Mesenchymal stem cell (in vitro differentiated cells and primary cell): ENCODE results near the gene DAND5.

ENCODE experiments used
- DNase-seq: peaks from one replicate; pipeline ENCODE4 v3.0.0-alpha.2; 2013
- H2AFZ ChIP-seq: one replicate; pipeline ENCODE4 v1.6.1; 2013; ENCODE audit warnings: low read depth, mild to moderate bottlenecking, control low read depth, inconsistent platforms, low read length, moderate library complexity
- H2AK5ac ChIP-seq: 2 replicates; pipeline ENCODE4 v1.6.1; 2013; ENCODE audit warnings: low read length, moderate library complexity, mild to moderate bottlenecking, inconsistent platforms; ENCODE audit not compliant: severe bottlenecking
- H2BK120ac ChIP-seq: one replicate; pipeline ENCODE4 v1.6.1; 2013; ENCODE audit warnings: low read depth, mild to moderate bottlenecking, inconsistent platforms, low read length, moderate library complexity
- H2BK12ac ChIP-seq, 2 experiments: one replicate each; pipeline ENCODE4 v1.6.1; 2013; ENCODE audit warnings: inconsistent platforms in 2 of 2, low read length in 2 of 2, mild to moderate bottlenecking in 2 of 2, moderate library complexity in 2 of 2, control low read depth in 1 of 2
- H2BK15ac ChIP-seq: one replicate; pipeline ENCODE4 v1.6.1; 2013; ENCODE audit warnings: mild to moderate bottlenecking, low read depth, inconsistent platforms; ENCODE audit not compliant: poor library complexity, severe bottlenecking
- H2BK5ac ChIP-seq: 2 replicates; pipeline ENCODE4 v1.6.1; 2013; ENCODE audit warnings: low read depth, mild to moderate bottlenecking, low read length, control low read depth, inconsistent platforms; ENCODE audit not compliant: poor library complexity, severe bottlenecking
- H3K14ac ChIP-seq, 2 experiments: one replicate each; pipeline ENCODE4 v1.6.1; 2013; ENCODE audit warnings: inconsistent platforms in 2 of 2, low read length in 2 of 2, control low read depth in 1 of 2, mild to moderate bottlenecking in 1 of 2, moderate library complexity in 1 of 2
- H3K18ac ChIP-seq, 2 experiments: one replicate each; pipeline ENCODE4 v1.6.1; 2013; ENCODE audit warnings: inconsistent platforms in 2 of 2, low read length in 2 of 2, control low read depth in 1 of 2, low read depth in 1 of 2, mild to moderate bottlenecking in 1 of 2
- H3K23ac ChIP-seq, 2 experiments: one replicate each; pipeline ENCODE4 v1.6.1; 2013; ENCODE audit warnings: inconsistent platforms in 2 of 2, low read length in 2 of 2, mild to moderate bottlenecking in 2 of 2, moderate library complexity in 2 of 2, control low read depth in 1 of 2
- H3K27ac ChIP-seq: 2 replicates; pipeline ENCODE4 v1.5.1; 2013; ENCODE audit warnings: mild to moderate bottlenecking, moderate library complexity, low read length, control low read depth, inconsistent platforms; ENCODE audit not compliant: poor library complexity, severe bottlenecking
- H3K27me3 ChIP-seq, 2 experiments: 2 replicates each; pipeline versions ENCODE4 v1.6.1 to v1.7.0; 2013; ENCODE audit warnings: low read length in 2 of 2, mild to moderate bottlenecking in 2 of 2, moderate library complexity in 2 of 2, control low read depth in 1 of 2, inconsistent platforms in 1 of 2; ENCODE audit not compliant: control insufficient read depth in 1 of 2, insufficient read depth in 1 of 2
- H3K36me3 ChIP-seq, 2 experiments: 2 replicates each; pipeline versions ENCODE4 v1.6.1 to v1.7.0; 2013; ENCODE audit warnings: low read length in 2 of 2, control low read depth in 1 of 2, inconsistent platforms in 1 of 2, low read depth in 1 of 2, mild to moderate bottlenecking in 1 of 2; ENCODE audit not compliant: insufficient read depth in 2 of 2, control insufficient read depth in 1 of 2
- H3K4ac ChIP-seq, 2 experiments: one replicate each; pipeline ENCODE4 v1.6.1; 2013; ENCODE audit warnings: inconsistent platforms in 2 of 2, low read length in 2 of 2, mild to moderate bottlenecking in 2 of 2, moderate library complexity in 2 of 2, control low read depth in 1 of 2, low read depth in 1 of 2
- H3K4me1 ChIP-seq: 2 replicates; pipeline ENCODE4 v1.6.1; 2013; ENCODE audit warnings: low read depth, low read length, control low read depth; ENCODE audit not compliant: control insufficient read depth, insufficient read depth
- H3K4me2 ChIP-seq: 2 replicates; pipeline ENCODE4 v1.6.1; 2013; ENCODE audit warnings: low read length, mild to moderate bottlenecking, inconsistent platforms; ENCODE audit not compliant: poor library complexity, severe bottlenecking
- H3K4me3 ChIP-seq, 2 experiments: 2 replicates each; pipeline versions ENCODE4 v1.5.1 to v1.7.0; 2013; ENCODE audit warnings: low read length in 2 of 2, mild to moderate bottlenecking in 2 of 2, control low read depth in 1 of 2, low read depth in 1 of 2; ENCODE audit not compliant: insufficient read depth in 1 of 2
- H3K79me1 ChIP-seq: replicated peaks from 2 replicates; pipeline ENCODE4 v1.6.1; 2013; ENCODE audit warnings: mild to moderate bottlenecking, control low read depth, low read length, inconsistent platforms; ENCODE audit not compliant: poor library complexity, severe bottlenecking
- H3K9ac ChIP-seq: 2 replicates; pipeline ENCODE4 v1.7.0; 2013; ENCODE audit warnings: mild to moderate bottlenecking, low read length, moderate library complexity
- H3K9me3 ChIP-seq: 2 replicates; pipeline ENCODE4 v1.7.0; 2013; ENCODE audit warnings: mild to moderate bottlenecking, low read length; ENCODE audit not compliant: control insufficient read depth
- H4K8ac ChIP-seq: one replicate; pipeline ENCODE4 v1.6.1; 2013; ENCODE audit warnings: inconsistent platforms, mild to moderate bottlenecking, low read length, moderate library complexity
- H4K91ac ChIP-seq: one replicate; pipeline ENCODE4 v1.6.1; 2013; ENCODE audit warnings: mild to moderate bottlenecking, low read length, inconsistent platforms
- WGBS: methylation state at CpG from one replicate; pipeline ENCODE4 v1.1.7; 2013; ENCODE audit warnings: mixed read lengths; 5-methylcytosine and 5-hydroxymethylcytosine counted together

DAND5 gene

DNA sequence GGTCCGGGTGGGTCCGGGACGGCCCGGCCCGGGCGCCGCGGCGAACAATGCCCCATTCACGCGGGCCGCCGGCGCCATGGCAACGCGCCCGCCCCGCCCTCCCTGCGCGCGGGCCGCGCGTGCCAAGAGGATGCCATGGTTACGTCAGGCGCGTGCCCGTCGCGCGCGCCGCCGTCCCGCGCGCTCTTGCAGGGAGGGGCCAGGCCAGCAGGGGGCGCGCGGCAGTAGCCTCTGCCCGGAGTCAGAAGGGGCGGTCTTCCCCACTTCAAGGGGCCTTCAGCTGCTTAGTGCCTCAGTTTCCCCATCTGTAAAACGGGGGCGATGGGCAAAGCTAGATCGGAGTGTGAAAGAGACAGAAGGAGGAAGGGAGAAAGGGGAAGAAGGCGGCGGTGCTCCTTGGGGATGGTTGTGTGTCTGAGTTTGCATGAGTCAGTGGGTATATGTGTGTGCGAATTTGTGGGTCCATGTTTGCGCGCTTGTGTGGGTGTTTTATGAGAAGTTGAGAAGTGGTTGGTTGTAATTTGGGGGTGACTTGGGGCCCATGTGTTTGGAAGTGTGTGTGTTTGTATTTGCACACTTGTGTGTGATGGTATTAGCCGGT lies 14.3 kb downstream of the DAND5 start:
- no peak overlapping the region for H2BK15ac ChIP-seq
- no peak overlapping the region for H2AK5ac ChIP-seq
- no peak overlapping the region for H3K27ac ChIP-seq
- no peak overlapping the region for H2BK5ac ChIP-seq
- no peak overlapping the region for H3K23ac ChIP-seq
- no peak overlapping the region for H3K14ac ChIP-seq
- H3K18ac ChIP-seq = no peak overlapping the region
- 12% methylated on average over 47 of the region's 51 CpGs for WGBS
- H3K4me3 ChIP-seq = peak overlapping the region; percentile 32 to 72
- H3K9me3 ChIP-seq = no peaks in the 10 kb centered on the region
- no peak overlapping the region for H4K8ac ChIP-seq
- peak; percentile 58 for DNase-seq
- H3K9ac ChIP-seq = peak overlapping the region; percentile 91
- H3K36me3 ChIP-seq = no peaks in the 10 kb centered on the region
- no peaks in the 10 kb centered on the region for H3K79me1 ChIP-seq
- H2BK12ac ChIP-seq = no peak overlapping the region
- peak overlapping the region; percentile 52 for H3K4me2 ChIP-seq
- H3K4me1 ChIP-seq = peaks cover 10% of the 10 kb centered on the region
- H3K27me3 ChIP-seq = peaks cover 0 to 62% of the 10 kb centered on the region in 2 experiments
- no peak overlapping the region for H4K91ac ChIP-seq
- H2BK120ac ChIP-seq = no peak overlapping the region
- H3K4ac ChIP-seq = no peak overlapping the region
- no peak overlapping the region for H2AFZ ChIP-seq

DNA sequence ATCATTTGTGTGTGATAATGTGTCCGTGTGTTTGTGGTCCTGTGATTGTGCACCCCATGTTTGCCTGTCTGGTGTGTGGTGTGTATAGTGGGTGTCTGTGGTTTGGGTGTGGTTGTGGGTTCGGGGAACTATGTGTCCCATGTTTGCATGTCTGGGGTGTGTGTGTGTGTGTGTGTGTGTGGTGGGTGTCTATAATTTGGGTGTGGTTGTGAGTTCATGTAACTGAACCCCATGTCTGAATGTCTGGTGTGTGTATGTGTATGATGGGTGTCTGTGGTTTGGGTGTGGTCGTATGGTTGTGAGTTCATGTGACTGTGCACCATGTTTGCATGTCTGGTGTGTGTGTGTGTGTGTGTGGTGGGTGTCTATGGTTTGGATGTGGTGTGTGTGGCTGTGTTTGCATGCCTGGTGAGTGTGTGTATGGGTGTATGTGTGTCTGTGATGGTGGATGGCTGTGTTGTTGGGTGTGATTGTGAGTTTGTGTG lies 14.8 kb downstream of the DAND5 start:
- H3K9me3 ChIP-seq = no peaks in the 10 kb centered on the region
- no peak overlapping the region for H3K18ac ChIP-seq
- no peak overlapping the region for H3K27ac ChIP-seq
- H3K79me1 ChIP-seq = no peaks in the 10 kb centered on the region
- H2AK5ac ChIP-seq = no peak overlapping the region
- no peak for DNase-seq
- no peak overlapping the region for H4K91ac ChIP-seq
- no peak overlapping the region for H2AFZ ChIP-seq
- no peak overlapping the region for H3K9ac ChIP-seq
- H2BK15ac ChIP-seq = no peak overlapping the region
- H3K4me2 ChIP-seq = no peak overlapping the region
- no peak overlapping the region for H3K4me3 ChIP-seq
- no peak overlapping the region for H2BK120ac ChIP-seq
- H4K8ac ChIP-seq = no peak overlapping the region
- H3K27me3 ChIP-seq = peaks cover 0 to 64% of the 10 kb centered on the region in 2 experiments
- no peak overlapping the region for H3K14ac ChIP-seq
- no peak overlapping the region for H3K23ac ChIP-seq
- no peak overlapping the region for H2BK12ac ChIP-seq
- peaks cover 10% of the 10 kb centered on the region for H3K4me1 ChIP-seq
- 81% methylated on average over 3 of the region's 3 CpGs for WGBS
- no peaks in the 10 kb centered on the region for H3K36me3 ChIP-seq
- H2BK5ac ChIP-seq = no peak overlapping the region
- no peak overlapping the region for H3K4ac ChIP-seq

DNA sequence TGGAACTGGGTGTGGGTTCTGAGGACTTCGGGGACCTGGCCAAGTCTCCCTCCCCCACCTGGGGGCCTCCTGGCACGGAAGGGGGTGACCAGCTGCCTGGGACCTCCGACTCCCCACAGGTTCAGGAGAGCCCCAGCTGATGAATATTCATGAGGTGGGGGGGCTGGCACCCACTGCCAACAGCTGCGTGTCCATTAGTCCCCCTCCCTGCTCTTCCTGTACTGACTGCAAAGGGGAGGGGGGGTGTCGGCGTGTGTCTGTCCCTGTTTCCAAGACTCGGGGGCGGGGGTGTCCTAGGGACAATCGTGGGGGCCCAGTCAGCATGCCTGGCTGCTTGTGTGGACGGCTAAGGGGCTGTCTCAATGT lies 15.3 kb downstream of the DAND5 start:
- no peak for DNase-seq

DNA sequence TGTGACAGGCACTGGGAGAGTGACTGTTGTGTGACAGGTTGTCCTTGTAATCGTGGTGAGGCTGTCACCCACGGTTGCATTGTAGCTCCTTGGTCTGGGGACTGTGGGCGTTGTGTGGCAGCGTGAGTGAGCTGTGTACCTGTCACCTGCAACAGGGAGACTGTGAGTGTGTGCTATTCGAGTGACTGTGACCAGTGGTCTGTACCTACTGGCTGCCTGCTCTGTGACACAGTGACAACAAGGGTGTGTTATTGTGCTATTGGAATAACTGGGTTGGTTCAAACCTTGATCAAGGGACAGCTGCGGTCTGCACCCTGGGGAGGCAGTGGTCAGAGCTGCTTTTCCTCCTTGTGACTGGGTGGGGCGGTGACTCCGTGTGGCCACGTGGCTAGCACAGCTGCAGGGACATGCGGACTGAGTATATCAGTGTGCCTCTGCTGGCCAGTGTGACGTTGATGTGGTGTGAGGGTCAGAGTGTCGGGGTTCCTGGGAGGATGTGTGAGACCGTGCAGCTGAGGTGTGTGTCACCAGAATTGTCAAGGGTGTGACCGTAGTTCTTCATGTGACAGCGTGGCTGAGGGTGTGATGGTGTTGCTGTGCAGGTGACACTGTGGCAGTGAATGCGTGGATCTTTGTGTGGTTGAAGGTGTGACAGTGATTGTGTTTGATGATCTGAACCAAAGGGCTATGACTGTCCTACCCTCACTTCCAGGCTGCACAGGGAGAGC lies 15.8 kb downstream of the DAND5 start:
- no peaks in the 10 kb centered on the region for H3K36me3 ChIP-seq
- no peak overlapping the region for H2BK15ac ChIP-seq
- WGBS = 69% methylated on average over 16 of the region's 16 CpGs
- H2BK12ac ChIP-seq = no peak overlapping the region
- H2BK120ac ChIP-seq = no peak overlapping the region
- no peak overlapping the region for H3K18ac ChIP-seq
- no peak overlapping the region for H2AK5ac ChIP-seq
- peak overlapping the region; percentile 28 for H3K9ac ChIP-seq
- no peaks in the 10 kb centered on the region for H3K79me1 ChIP-seq
- peaks cover 10% of the 10 kb centered on the region for H3K4me1 ChIP-seq
- H3K27me3 ChIP-seq = peaks cover 0 to 68% of the 10 kb centered on the region in 2 experiments
- H3K9me3 ChIP-seq = no peaks in the 10 kb centered on the region
- no peak overlapping the region for H3K4me2 ChIP-seq
- H4K8ac ChIP-seq = no peak overlapping the region
- H2AFZ ChIP-seq = no peak overlapping the region
- DNase-seq = peak; percentile 27
- H4K91ac ChIP-seq = no peak overlapping the region
- H2BK5ac ChIP-seq = no peak overlapping the region
- no peak overlapping the region for H3K23ac ChIP-seq
- H3K4me3 ChIP-seq = no peak overlapping the region
- no peak overlapping the region for H3K14ac ChIP-seq
- H3K4ac ChIP-seq = no peak overlapping the region
- no peak overlapping the region for H3K27ac ChIP-seq

More for the DNA sequence above, 15.3 kb downstream of the DAND5 start:
- no peak overlapping the region for H3K23ac ChIP-seq
- no peaks in the 10 kb centered on the region for H3K36me3 ChIP-seq
- no peak overlapping the region for H3K4ac ChIP-seq
- no peak overlapping the region for H2BK5ac ChIP-seq
- H3K4me2 ChIP-seq = no peak overlapping the region
- H3K14ac ChIP-seq = no peak overlapping the region
- peak overlapping the region; percentile 28 for H3K9ac ChIP-seq
- no peak overlapping the region for H2BK12ac ChIP-seq
- peaks cover 0 to 67% of the 10 kb centered on the region in 2 experiments for H3K27me3 ChIP-seq
- H2AFZ ChIP-seq = no peak overlapping the region
- H3K27ac ChIP-seq = no peak overlapping the region
- no peak overlapping the region for H2AK5ac ChIP-seq
- H3K9me3 ChIP-seq = no peaks in the 10 kb centered on the region
- H4K91ac ChIP-seq = no peak overlapping the region
- H4K8ac ChIP-seq = no peak overlapping the region
- no peak overlapping the region for H3K4me3 ChIP-seq
- peaks cover 10% of the 10 kb centered on the region for H3K4me1 ChIP-seq
- 48% methylated on average over 9 of the region's 10 CpGs for WGBS
- H3K79me1 ChIP-seq = no peaks in the 10 kb centered on the region
- no peak overlapping the region for H2BK120ac ChIP-seq
- H2BK15ac ChIP-seq = no peak overlapping the region
- H3K18ac ChIP-seq = no peak overlapping the region
